ENCODE results near the gene ADAM12. TPM values are rescaled to one million over a fixed set of nuclear protein-coding genes. Genes with fewer than 3 reads are reported as not detected.
"Not testable (repeated sequence)": the region's sequence is repeated elsewhere in the genome, so short reads cannot be mapped to it uniquely, and the experiment has no call there.

Gene ADAM12
- total RNA-seq, 4 donors from 2014 or later, result 0.26 to 1.6 (median 0.47) TPM; not detected in 1

DNA sequence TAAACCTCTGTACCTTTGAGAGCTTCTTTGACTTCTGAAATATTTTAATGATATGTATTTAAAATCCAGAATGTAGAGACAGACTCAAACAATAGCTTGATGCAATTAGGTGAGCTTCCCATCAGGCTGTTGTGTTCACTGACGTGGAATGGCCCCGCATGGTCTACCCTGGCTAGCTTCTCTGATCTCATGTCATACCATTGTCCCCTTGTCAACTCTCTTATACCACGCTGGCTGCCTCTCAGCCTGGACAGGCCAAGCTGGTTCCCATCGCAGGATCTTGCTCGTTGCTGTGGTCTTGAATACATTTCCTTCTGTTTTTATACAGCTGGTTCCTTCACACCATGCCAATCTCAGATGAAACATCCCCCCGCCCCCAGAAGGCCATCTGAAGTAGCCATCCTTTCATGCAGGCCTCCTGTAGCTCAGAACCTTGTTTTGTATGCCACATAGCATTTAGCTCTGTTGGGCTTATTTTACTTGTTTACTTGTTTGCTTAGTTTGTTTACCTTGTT lies 407.7 kb downstream of the ADAM12 start:
- no peak for DNase-seq (ENCODE audit: low spot score in 2 of 2)
- WGBS, 2 donors, result 65 to 73% methylated on average over 6 of the region's 6 CpGs
- no peak for TF ChIP-seq POLR2A (IDR thresholded peaks at IDR 0.05)
- TF ChIP-seq, protein P1, sequence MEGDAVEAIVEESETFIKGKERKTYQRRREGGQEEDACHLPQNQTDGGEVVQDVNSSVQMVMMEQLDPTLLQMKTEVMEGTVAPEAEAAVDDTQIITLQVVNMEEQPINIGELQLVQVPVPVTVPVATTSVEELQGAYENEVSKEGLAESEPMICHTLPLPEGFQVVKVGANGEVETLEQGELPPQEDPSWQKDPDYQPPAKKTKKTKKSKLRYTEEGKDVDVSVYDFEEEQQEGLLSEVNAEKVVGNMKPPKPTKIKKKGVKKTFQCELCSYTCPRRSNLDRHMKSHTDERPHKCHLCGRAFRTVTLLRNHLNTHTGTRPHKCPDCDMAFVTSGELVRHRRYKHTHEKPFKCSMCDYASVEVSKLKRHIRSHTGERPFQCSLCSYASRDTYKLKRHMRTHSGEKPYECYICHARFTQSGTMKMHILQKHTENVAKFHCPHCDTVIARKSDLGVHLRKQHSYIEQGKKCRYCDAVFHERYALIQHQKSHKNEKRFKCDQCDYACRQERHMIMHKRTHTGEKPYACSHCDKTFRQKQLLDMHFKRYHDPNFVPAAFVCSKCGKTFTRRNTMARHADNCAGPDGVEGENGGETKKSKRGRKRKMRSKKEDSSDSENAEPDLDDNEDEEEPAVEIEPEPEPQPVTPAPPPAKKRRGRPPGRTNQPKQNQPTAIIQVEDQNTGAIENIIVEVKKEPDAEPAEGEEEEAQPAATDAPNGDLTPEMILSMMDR (IDR thresholded peaks at IDR 0.05), result no peak
- H3K4me3 ChIP-seq (ENCODE audit: low read depth, poor library complexity, severe bottlenecking), result no peak overlapping the region
- intact Hi-C loops (cut with DNase I; ENCODE audit: low total_unique reads), result loop anchor here (5.0 to 10.0 kb wide), 2 partner anchors 524 to 767 kb away; no protein-coding TSS in a partner anchor

DNA sequence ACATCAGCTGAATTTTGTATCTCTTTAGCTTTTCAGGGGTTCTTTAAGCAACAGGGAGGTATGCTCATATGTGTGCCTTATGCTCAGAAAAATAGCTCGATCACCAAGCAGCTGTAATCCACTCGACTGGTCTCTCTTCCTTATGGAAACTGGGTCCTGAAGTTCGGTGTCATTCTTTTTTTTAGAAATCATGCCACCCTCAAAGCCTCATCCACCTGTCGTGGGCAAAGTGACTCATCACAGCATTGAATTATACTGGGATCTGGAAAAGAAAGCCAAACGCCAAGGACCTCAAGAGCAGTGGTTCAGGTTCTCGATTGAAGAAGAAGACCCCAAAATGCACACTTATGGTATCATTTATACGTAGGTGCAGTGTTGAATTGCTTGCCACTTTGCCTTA lies 408.3 kb downstream of the ADAM12 start:
- TF ChIP-seq POLR2A (IDR thresholded peaks at IDR 0.05), result no peak
- intact Hi-C loops (cut with DNase I; ENCODE audit: low total_unique reads), result loop anchor here (5.0 to 10.0 kb wide), 2 partner anchors 525 to 767 kb away; no protein-coding TSS in a partner anchor
- whole genome bisulfite sequencing, 2 donors, result 79 to 80% methylated on average over 7 of the region's 7 CpGs

DNA sequence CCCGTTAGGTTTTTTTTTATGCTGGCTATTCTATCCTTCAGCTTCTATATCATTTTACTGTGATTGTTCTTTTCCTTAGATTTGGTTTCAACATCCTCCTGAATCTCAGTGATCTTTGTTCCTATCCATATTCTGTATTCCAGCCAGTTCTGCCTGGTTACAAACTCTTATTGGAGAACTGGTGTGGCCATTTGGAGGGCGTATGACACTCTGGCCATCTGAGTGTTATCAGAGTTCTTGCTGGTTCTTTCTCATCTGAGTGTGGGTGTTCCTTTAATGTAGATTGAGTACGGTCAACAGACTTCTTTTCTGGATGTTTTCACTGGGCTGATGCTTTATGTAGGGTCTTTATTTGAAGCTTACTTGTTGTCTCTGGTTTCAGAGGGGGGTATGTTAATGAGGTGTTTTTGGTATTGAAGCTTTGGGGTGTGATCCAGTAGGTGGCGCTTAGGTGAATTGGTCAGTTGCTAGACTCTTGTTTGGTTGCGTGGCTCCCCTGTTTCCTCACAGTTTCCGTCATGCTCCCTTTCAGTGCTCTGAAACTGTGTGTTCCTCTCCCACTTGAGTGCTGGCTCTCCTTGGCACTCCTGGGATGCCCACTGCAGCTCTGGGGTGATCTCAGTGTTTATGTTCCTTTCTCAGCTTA lies 411.2 kb downstream of the ADAM12 start:
- 92 to 98% methylated on average over 6 of the region's 6 CpGs for WGBS, 2 donors
- TF ChIP-seq POLR2A (IDR thresholded peaks at IDR 0.05), result no peak
- TF ChIP-seq, protein P1 (IDR thresholded peaks at IDR 0.05), result no peak

More for the DNA sequence above, 408.3 kb downstream of the ADAM12 start:
- no peak overlapping the region for H3K4me3 ChIP-seq (ENCODE audit: low read depth, poor library complexity, severe bottlenecking)
- no peak for DNase-seq (ENCODE audit: low spot score in 2 of 2)

GRCh38 chr10:125970077-125970630 lies 418.1 kb downstream of the ADAM12 start:
- intact Hi-C loops (cut with DNase I; ENCODE audit: low total_unique reads); H3K4me3 ChIP-seq (ENCODE audit: low read depth, poor library complexity, severe bottlenecking); DNase-seq (ENCODE audit: low spot score in 2 of 2): not testable (repeated sequence)
- WGBS, 2 donors, result 89 to 92% methylated on average over 20 to 33 of the region's 36 CpGs

More for the DNA sequence above, 411.2 kb downstream of the ADAM12 start:
- no peak for DNase-seq (ENCODE audit: low spot score in 2 of 2)
- H3K4me3 ChIP-seq (ENCODE audit: low read depth, poor library complexity, severe bottlenecking), result no peak overlapping the region
- intact Hi-C loops (cut with DNase I; ENCODE audit: low total_unique reads), result no loop called here

GRCh38 chr10:125967533-125967932 lies 420.7 kb downstream of the ADAM12 start:
- TF ChIP-seq POLR2A (IDR thresholded peaks at IDR 0.05), result no peak
- TF ChIP-seq, protein P1 (IDR thresholded peaks at IDR 0.05), result no peak

GRCh38 chr10:125964558-125964957 lies 423.7 kb downstream of the ADAM12 start:
- WGBS, 2 donors, result 94 to 100% methylated on average over 2 of the region's 2 CpGs
- intact Hi-C loops (cut with DNase I; ENCODE audit: low total_unique reads), result no loop called here

More at GRCh38 chr10:125967533-125967932, 420.7 kb downstream of the ADAM12 start:
- intact Hi-C loops (cut with DNase I; ENCODE audit: low total_unique reads), result no loop called here
- DNase-seq (ENCODE audit: low spot score in 2 of 2), result no peak
- H3K4me3 ChIP-seq (ENCODE audit: low read depth, poor library complexity, severe bottlenecking), result no peak overlapping the region
- 60 to 72% methylated on average over 1 of the region's 1 CpG for WGBS, 2 donors

More at GRCh38 chr10:125964558-125964957, 423.7 kb downstream of the ADAM12 start:
- no peak overlapping the region for H3K4me3 ChIP-seq (ENCODE audit: low read depth, poor library complexity, severe bottlenecking)
- TF ChIP-seq POLR2A (IDR thresholded peaks at IDR 0.05), result no peak
- TF ChIP-seq, protein P1 (IDR thresholded peaks at IDR 0.05), result no peak
- DNase-seq (ENCODE audit: low spot score in 2 of 2), result no peak
